HG02943 (cell line): ENCODE measurements around the gene DERL2.

ENCODE experiments used
- ATAC-seq: cut with Tn5 transposase; IDR thresholded peaks from one replicate; pipeline ENCODE4 v1.9.1; 2021; ENCODE audit warnings: mild to moderate bottlenecking, low read depth, moderate library complexity; ENCODE audit not compliant: unreplicated experiment

The DERL2 gene

DNA sequence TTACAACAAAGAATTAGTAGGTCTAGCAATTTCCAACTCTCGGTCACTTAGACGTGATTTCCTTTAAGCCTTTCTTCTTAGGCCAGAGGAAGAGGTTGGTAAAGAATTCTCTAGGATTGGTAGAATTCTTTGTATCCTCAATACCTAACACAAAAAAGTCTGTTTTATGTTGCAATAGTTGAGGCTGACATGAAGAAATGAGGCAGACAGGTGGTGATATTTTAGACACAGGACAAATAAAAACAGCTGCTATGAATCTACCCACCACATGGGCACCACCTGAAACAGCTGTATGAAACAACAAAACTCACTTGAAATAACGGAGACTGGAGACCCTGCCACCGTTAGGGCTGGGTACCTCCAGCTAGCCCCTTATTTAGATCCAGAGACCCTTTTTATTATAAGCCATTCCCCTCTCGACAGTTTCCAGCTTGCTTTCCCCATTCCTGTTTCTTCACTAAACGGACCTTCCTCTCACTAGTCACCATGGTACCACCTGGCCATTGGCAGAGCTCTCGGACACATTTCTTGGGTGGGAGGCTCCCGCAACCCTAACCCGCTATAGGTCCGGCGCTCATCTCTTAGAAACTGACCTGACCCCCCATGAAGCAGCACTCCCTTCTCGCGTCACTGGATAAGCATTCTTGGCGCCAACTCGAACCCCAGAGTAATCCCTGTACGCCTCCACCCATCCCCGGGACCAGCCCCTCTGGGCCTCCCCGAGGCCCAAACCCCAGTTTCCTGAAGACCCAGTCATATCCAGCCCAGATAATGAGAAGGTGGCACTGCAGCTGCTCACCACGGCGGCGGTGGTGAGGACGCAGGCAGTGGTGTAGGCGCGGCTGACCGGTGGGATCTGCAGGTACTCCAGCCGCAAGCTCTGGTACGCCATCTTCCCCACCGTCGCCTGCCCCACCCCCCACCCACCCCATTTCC lies at the start of gene DERL2:
TSS of gene DERL2 (minus strand) at position 909 of the 936 bp plus-strand sequence. CDS start at position 892, 17 bp downstream.
- ATAC-seq: no peak

- no peak for ATAC-seq
These were observed 49.5 kb upstream of the DERL2 start for GRCh38 chr17:5535436-5535835.

- ATAC-seq: no peak
These were observed 47.7 kb upstream of the DERL2 start for GRCh38 chr17:5533486-5534315.

DNA sequence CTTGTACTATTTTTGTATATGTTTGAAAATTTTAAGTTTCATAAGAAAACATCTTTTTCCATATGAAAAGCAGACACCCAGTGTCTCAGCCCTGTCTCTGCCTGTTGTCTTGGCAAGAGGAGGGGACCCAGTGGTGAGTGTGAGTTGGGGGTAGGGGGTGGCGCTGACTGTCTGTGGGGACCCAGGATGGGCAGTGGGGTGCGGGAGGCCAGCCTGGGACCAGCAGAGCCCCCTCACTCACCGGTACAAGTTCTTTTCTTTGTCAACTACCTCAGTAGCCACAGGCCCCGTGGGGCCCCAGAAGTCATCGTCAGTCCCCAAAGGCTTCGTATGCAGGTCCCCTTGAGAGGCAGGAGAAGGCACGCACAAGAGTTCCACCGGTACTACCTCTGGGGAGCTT lies 46.6 kb upstream of the DERL2 start:
- no peak for ATAC-seq

GRCh38 chr17:5531085-5531418 lies 45.1 kb upstream of the DERL2 start:
- no peak for ATAC-seq

DNA sequence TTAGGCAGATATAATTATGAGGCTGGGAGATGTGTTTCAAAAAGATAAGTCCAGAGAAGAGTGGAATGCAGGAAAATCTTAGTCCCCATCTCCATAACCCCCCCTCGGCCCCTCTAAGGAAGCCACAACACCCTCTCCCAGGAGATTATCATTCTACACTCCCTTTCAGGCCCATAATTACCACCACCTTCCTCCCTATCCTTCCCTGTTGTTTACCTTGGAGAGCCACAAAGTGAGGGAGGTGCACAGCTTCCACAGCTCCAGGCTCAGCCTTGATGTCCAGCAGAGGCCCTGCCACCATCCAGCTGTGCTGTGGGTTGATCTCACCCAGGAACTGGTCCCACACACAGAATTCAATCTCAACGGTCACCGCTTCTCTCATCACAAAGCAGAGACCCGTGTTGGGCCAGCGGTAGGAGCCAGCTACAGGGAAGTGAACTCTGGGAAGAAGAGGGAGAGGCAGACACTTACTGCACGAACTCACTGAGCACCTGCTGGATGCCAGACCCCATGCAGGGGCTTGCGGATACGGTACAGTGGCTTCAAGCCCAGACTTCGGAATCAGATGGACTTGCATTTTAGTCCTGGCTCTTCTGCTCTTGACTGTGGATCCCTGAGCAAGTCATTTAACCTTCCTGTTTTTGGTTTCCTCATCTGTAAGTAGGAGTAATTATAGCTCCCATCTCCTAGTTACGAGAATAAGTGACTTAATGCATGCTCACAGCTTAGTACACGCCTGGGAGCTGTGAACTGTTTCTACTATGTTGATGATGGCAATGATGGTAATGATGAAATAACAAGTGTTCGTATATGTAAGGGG lies 44.5 kb upstream of the DERL2 start:
- no peak for ATAC-seq

- ATAC-seq: no peak
These were observed 41.7 kb upstream of the DERL2 start for GRCh38 chr17:5527601-5528250.

- no peak for ATAC-seq
These were observed 41.0 kb upstream of the DERL2 start for GRCh38 chr17:5526821-5527598.

DNA sequence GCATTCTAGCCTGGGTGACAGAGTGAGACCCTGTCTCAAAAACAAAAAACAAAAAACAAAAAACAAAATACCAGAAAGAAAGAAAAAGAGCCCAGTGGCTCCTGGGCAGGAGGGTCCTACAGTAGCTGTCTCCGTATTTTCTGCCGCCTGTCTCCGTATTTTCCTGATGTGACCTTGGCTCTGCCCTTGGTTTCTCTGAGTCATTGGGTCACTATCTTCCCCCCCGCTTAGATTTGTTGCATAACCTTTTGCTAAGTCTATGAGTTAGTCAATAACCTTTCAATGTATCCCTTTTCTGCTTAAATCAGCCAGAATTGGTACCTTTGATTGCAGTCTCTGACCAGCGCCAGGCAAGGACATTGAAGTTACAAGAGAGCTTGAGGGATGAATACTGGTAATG lies 37.3 kb upstream of the DERL2 start:
- ATAC-seq: no peak

DNA sequence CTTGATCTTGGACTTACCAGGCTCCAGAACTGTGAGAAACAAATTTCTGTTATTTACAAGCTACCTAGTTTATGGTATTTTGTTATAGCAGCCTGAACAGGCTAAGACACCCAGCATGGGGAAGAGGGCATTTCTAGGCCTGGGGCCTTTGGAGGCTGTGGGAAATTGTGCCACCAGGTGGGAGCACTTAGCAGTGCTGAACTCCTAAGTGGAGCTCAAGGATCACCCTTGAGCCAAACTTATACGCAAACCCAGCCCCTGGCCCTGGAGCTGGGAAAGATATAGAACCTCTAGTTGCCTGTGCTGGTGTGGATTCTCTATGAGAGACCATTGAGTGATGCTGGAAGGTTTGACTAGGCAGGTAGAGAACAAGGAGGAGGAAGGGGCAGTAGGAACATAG lies 36.5 kb upstream of the DERL2 start:
- no peak for ATAC-seq

- no peak for ATAC-seq
These were observed 30.2 kb upstream of the DERL2 start for GRCh38 chr17:5516060-5516792.

- ATAC-seq: no peak
These were observed 29.0 kb upstream of the DERL2 start for GRCh38 chr17:5514976-5515375.

- ATAC-seq: no peak
These were observed 27.6 kb upstream of the DERL2 start for GRCh38 chr17:5513628-5514027.

GRCh38 chr17:5511401-5512225 lies 25.6 kb upstream of the DERL2 start:
- no peak for ATAC-seq

- ATAC-seq: no peak
These were observed 24.8 kb upstream of the DERL2 start for GRCh38 chr17:5510771-5511170.

GRCh38 chr17:5509482-5509881 lies 23.5 kb upstream of the DERL2 start:
- no peak for ATAC-seq

- ATAC-seq: no peak
These were observed 22.8 kb upstream of the DERL2 start for GRCh38 chr17:5508810-5509209.

- ATAC-seq: no peak
These were observed 20.3 kb upstream of the DERL2 start for GRCh38 chr17:5506307-5506706.
